GM19438 (cell line): ENCODE results near the gene AHRR.
"Not testable (repeated sequence)": the region's sequence is repeated elsewhere in the genome, so short reads cannot be mapped to it uniquely, and the experiment has no call there.

ENCODE experiments used
- ATAC-seq: cut with Tn5 transposase; IDR thresholded peaks from one replicate; pipeline ENCODE4 v1.9.1; 2021; ENCODE audit warnings: low read depth; ENCODE audit not compliant: unreplicated experiment

Gene AHRR

GRCh38 chr5:405421-405820, 83.9 kb downstream of the AHRR start:
- no peak for ATAC-seq

GRCh38 chr5:406041-406440, 84.5 kb downstream of the AHRR start:
- ATAC-seq: no peak

GRCh38 chr5:407051-407450, 85.5 kb downstream of the AHRR start:
- ATAC-seq: no peak

GRCh38 chr5:407801-408268, 86.3 kb downstream of the AHRR start:
- no peak for ATAC-seq

GRCh38 chr5:410911-411517, 89.5 kb downstream of the AHRR start:
- no peak for ATAC-seq

GRCh38 chr5:411728-412127, 90.2 kb downstream of the AHRR start:
- ATAC-seq: no peak

GRCh38 chr5:414991-415927, 93.7 kb downstream of the AHRR start:
- ATAC-seq: not testable (repeated sequence)

- no peak for ATAC-seq
These were observed 94.6 kb downstream of the AHRR start for GRCh38 chr5:415928-416635.

GRCh38 chr5:416636-416960, 95.1 kb downstream of the AHRR start:
- ATAC-seq: no peak

- ATAC-seq: no peak
These were observed 96.0 kb downstream of the AHRR start for GRCh38 chr5:417301-418161.

GRCh38 chr5:418162-419121, 96.9 kb downstream of the AHRR start:
- ATAC-seq: no peak

- no peak for ATAC-seq
These were observed 98.5 kb downstream of the AHRR start for GRCh38 chr5:419970-420369.

- ATAC-seq: no peak
These were observed 99.2 kb downstream of the AHRR start for GRCh38 chr5:420632-421286.

GRCh38 chr5:421287-421880, 99.9 kb downstream of the AHRR start:
- ATAC-seq: no peak

GRCh38 chr5:421901-422300, 100.4 kb downstream of the AHRR start:
- ATAC-seq: no peak

- no peak for ATAC-seq
These were observed 101.1 kb downstream of the AHRR start for GRCh38 chr5:422323-423232.

GRCh38 chr5:423233-423565, 101.7 kb downstream of the AHRR start:
- ATAC-seq: no peak
